Measurements from ENCODE around the gene GANC.
"Not testable (repeated sequence)": the region's sequence is repeated elsewhere in the genome, so short reads cannot be mapped to it uniquely, and the experiment has no call there.

The GANC gene

DNA sequence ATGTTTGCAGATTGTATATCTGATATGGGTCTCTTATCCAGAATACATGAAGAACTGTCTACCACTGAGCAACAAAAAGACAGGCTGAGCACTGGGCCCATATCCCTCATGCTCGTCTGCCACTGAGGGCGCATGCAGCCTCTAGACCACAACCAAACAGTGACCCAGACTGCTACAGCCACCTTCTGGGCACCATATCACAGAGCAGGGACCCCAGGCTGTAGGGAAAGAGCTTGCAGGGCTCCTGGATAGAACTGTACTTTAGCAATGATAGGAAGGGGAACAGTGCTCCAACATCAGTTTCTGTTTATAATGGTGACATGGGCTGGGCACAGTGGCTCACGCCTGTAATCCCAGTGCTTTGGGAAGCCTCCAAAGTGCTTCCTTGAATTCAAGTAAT is 40.5 kb downstream of the GANC start:
- Histone ChIP-seq H3K4me1 (ENCODE audit: insufficient read depth, low read length) (no peaks in the 10 kb centered on the region), H3K36me3 (ENCODE audit: insufficient read depth, low read length) (no peaks in the 10 kb centered on the region), H3K9me3 (ENCODE audit: control insufficient read depth, insufficient read depth, low read length) (no peaks in the 10 kb centered on the region), H3K9ac (ENCODE audit: low read depth, low read length) (no peak overlapping the region)

DNA sequence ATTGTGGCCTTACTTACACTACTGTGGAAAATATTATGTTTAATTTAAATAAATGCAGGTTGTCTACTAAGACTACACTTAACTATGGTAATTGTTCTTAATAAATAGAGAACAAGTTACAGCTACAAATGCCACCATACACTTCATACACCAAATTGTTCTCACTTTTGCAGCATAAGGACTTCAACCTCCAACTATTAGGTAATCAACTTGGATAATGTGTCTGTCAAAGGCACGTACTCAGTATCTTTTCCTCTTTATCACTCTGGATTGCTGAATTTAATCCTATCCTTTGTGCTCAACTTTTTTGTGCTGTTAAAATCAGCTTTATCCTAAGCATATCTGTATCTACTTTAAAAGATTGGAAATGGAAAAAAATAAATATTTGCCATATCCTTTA is 41.8 kb downstream of the GANC start:
- no peaks in the 10 kb centered on the region for H3K4me1 ChIP-seq (ENCODE audit: insufficient read depth, low read length)
- no peak overlapping the region for H3K9ac ChIP-seq (ENCODE audit: low read depth, low read length)
- H3K36me3 ChIP-seq (ENCODE audit: insufficient read depth, low read length) = no peaks in the 10 kb centered on the region

DNA sequence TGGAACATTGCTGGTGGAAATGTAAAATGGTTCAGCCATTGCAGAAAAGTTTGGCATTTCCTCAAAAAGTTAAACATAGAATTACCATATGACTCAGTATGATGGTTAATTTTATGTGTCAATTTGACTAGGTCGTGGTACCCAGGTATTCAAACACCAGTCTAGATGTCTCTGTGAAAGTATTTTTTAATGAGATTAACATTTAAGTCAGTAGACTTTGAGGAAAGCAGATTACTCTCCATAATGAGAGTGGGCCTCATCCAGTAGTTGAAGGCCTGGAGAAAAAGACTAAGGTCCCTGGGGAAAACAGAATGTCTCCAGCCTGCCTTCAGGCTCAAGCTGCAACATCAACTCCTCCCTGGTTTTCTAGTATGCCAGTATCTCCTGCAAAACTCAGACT is 42.5 kb downstream of the GANC start:
- H3K36me3 ChIP-seq (ENCODE audit: insufficient read depth, low read length) = no peaks in the 10 kb centered on the region
- no peaks in the 10 kb centered on the region for H3K4me1 ChIP-seq (ENCODE audit: insufficient read depth, low read length)
- no peak overlapping the region for H3K9ac ChIP-seq (ENCODE audit: low read depth, low read length)
- no peaks in the 10 kb centered on the region for H3K9me3 ChIP-seq (ENCODE audit: control insufficient read depth, insufficient read depth, low read length)

More for the DNA sequence above, 41.8 kb downstream of the GANC start:
- H3K9me3 ChIP-seq (ENCODE audit: control insufficient read depth, insufficient read depth, low read length) = no peaks in the 10 kb centered on the region

DNA sequence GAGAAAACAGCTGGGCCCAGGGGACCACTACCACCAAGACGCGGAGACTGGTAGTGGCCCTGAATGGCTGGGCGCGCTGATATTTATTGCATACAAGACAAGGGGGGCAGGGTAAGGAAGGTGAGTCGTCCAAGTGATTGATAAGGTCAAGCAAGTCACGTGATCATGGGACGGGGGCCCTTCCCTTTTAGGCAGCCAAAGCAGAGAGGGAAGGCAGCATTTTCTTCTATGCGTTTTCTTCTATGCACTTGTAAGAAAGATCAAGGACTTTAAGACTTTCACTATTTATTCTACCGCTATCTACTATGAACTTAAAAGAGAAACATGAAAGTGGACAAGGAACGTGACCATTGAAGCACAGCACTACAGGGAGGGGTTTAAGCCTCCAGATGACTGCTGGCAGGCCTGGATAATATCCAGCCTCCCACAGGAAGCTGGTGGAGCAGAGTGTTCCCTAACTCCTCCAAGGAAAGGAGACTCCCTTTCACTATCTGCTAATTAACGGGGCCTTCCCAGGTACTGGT is 43.3 kb downstream of the GANC start:
- not testable (repeated sequence) for H3K9ac ChIP-seq (ENCODE audit: low read depth, low read length); H3K36me3 ChIP-seq (ENCODE audit: insufficient read depth, low read length); H3K4me1 ChIP-seq (ENCODE audit: insufficient read depth, low read length); H3K9me3 ChIP-seq (ENCODE audit: control insufficient read depth, insufficient read depth, low read length)

DNA sequence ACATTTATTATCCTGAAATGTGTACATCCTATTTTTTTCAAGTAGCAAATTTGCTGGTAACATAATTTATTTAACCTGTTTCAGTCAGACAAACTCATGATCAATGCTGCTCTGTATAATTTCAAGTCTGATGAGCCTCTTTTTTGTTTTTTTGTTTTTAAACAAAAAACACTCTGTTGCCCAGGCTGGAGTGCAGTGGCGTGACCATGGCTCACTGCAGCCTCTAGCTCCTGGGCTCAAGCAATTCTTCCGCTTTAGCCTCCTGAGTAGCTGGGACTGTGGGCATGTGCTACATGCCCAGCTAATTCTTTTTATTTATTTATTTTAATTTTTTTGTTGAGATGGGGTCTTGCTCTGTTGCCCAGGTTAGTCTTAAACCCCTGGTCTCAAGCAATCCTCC is 46.2 kb downstream of the GANC start:
- Histone ChIP-seq H3K9me3 (ENCODE audit: control insufficient read depth, insufficient read depth, low read length) (no peaks in the 10 kb centered on the region), H3K9ac (ENCODE audit: low read depth, low read length) (no peak overlapping the region), H3K4me1 (ENCODE audit: insufficient read depth, low read length) (no peaks in the 10 kb centered on the region), H3K36me3 (ENCODE audit: insufficient read depth, low read length) (no peaks in the 10 kb centered on the region)

DNA sequence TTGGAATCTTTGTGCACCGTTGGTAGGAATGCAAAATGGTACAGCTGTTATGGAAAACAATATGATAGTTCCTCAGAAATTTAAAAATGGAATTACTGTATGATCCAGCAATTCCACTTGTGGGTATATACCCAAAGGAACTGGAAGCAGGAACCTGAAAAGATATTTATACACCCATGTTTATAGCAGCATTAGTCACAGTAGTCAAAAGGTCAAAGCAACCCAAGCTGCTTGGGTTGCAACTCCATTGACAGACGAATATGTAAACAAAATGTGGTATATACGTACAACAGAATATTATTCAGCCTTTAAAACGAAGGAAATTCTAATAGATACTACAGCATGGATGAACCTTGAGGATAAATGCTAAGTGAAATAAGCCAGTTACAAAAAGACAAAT is 51.3 kb downstream of the GANC start:
- no peaks in the 10 kb centered on the region for H3K4me1 ChIP-seq (ENCODE audit: insufficient read depth, low read length)
- H3K9me3 ChIP-seq (ENCODE audit: control insufficient read depth, insufficient read depth, low read length) = no peaks in the 10 kb centered on the region; the same call in 1 of the 2 replicates
- H3K9ac ChIP-seq (ENCODE audit: low read depth, low read length) = no peak overlapping the region
- H3K36me3 ChIP-seq (ENCODE audit: insufficient read depth, low read length) = no peaks in the 10 kb centered on the region

DNA sequence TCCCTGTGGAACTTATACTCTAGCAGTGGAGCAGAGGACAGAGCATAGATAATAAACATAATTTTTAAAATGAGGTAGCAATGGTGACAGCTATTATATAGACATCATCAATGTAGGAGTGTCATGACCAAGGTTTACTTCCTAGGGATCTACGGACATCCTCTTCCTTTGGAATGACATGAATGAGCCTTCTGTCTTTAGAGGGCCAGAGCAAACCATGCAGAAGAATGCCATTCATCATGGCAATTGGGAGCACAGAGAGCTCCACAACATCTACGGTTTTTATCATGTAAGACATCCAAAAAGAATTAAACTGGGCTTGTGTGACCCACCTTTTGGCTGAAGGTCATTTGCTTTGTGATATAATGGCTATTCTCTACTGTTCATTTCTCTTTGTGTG is 56.2 kb downstream of the GANC start:
- Histone ChIP-seq H3K4me1 (ENCODE audit: insufficient read depth, low read length) (no peaks in the 10 kb centered on the region), H3K36me3 (ENCODE audit: insufficient read depth, low read length) (no peaks in the 10 kb centered on the region), H3K9me3 (ENCODE audit: control insufficient read depth, insufficient read depth, low read length) (no peaks in the 10 kb centered on the region; the same call in 1 of the 2 replicates), H3K9ac (ENCODE audit: low read depth, low read length) (no peak overlapping the region)

DNA sequence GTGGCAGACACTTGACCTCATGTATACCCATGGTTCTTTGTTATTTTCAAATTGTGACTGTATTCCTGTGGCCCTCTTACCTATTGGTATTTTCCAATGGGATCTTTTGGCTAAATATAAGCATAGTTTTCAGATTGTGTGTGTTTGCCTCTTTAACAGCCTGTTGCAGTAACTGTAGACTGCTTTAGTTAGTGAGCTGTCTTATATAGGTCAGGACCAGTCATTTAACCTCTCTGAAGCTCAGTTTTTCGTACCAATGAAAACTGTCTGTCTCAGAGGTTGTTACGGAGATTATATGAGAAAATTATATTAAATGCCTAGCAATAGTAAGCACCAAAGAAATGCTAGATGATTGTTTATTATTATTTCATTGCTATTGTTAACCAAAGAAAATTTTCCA is 57.0 kb downstream of the GANC start:
- no peaks in the 10 kb centered on the region for H3K4me1 ChIP-seq (ENCODE audit: insufficient read depth, low read length)
- no peaks in the 10 kb centered on the region; the same call in 1 of the 2 replicates for H3K9me3 ChIP-seq (ENCODE audit: control insufficient read depth, insufficient read depth, low read length)
- no peaks in the 10 kb centered on the region for H3K36me3 ChIP-seq (ENCODE audit: insufficient read depth, low read length)
- H3K9ac ChIP-seq (ENCODE audit: low read depth, low read length) = no peak overlapping the region

DNA sequence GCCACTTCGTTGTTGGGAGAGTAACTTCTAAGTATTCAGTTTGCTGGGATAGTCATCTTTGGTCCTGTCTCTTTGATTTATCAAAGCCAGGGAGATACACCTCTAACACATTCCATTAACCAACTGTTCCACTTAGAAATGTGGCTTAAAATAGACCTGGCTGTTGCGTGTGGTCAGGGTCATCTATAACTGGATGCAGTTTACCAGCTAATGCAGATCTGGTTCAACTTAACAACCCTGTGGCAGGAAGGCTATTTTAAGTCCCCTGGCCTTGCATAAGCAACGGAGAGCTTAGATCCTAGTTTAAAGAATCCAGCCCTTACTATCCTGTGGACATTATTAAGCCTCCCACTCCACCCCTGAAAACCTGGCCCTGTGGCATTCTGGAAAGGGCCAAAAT is 58.2 kb downstream of the GANC start:
- Histone ChIP-seq H3K9me3 (ENCODE audit: control insufficient read depth, insufficient read depth, low read length) (peaks cover 2% of the 10 kb centered on the region; the same call in 1 of the 2 replicates), H3K36me3 (ENCODE audit: insufficient read depth, low read length) (no peaks in the 10 kb centered on the region), H3K4me1 (ENCODE audit: insufficient read depth, low read length) (no peaks in the 10 kb centered on the region), H3K9ac (ENCODE audit: low read depth, low read length) (no peak overlapping the region)

DNA sequence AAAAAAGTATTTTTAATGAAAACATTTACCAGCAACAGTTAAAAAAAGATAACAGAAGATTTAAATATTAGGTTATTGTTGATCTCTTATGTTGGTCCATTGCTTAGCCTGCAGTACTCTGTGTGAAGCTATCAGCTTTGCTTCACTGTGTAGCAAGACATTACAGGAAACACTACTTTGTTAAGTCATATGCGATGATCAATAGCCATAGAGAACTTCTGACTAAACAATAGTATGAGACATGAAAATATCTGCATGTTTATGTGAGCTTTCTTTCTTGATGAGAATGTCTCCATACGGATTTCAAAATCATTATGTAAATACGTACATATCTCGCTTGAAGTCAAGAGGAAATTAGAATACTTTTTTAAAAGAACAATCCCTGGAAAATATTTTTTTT is 59.3 kb downstream of the GANC start:
- Histone ChIP-seq H3K36me3 (ENCODE audit: insufficient read depth, low read length) (no peaks in the 10 kb centered on the region), H3K9me3 (ENCODE audit: control insufficient read depth, insufficient read depth, low read length) (peaks cover 2% of the 10 kb centered on the region; the same call in 1 of the 2 replicates), H3K4me1 (ENCODE audit: insufficient read depth, low read length) (no peaks in the 10 kb centered on the region), H3K9ac (ENCODE audit: low read depth, low read length) (no peak overlapping the region)

DNA sequence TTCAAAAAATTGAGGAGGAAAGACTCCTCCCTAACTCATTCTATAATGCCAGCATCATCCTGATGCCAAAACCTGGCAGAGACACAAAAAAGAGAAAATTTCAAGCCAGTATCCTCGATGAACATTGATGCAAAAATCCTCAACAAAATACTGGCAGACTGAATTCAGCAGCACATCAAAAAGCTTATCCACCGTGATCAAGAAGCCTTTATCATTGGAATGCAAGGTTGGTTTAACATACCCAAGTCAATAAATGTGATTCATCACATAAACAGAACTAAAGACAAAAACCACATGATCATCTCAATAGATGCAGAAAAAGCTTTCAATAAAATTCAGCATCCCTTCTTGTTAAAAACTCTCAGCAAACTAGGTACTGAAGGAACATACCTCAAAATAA is 62.1 kb downstream of the GANC start:
- Histone ChIP-seq H3K4me1 (ENCODE audit: insufficient read depth, low read length) (no peaks in the 10 kb centered on the region), H3K9ac (ENCODE audit: low read depth, low read length) (no peak overlapping the region), H3K9me3 (ENCODE audit: control insufficient read depth, insufficient read depth, low read length) (peaks cover 2% of the 10 kb centered on the region; the same call in 1 of the 2 replicates), H3K36me3 (ENCODE audit: insufficient read depth, low read length) (no peaks in the 10 kb centered on the region)

DNA sequence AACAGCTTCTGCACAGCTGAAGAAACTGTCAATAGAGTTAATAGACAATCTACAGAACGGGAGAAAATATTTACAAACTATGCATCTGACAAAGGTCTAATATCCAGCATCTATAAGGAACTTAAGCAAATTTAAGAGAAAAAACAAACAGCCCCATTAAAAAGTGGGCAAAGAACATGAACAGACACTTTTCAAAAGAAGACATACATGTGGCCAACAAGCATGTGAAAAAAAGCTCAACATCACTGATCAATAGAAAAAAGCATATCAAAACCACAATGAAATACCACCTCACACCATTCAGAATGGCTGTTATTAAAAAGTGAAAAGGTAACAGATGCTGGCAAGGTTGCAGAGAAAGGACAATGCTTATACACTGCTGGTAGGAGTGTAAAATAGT is 63.6 kb downstream of the GANC start:
- not testable (repeated sequence) for H3K9ac ChIP-seq (ENCODE audit: low read depth, low read length); H3K9me3 ChIP-seq (ENCODE audit: control insufficient read depth, insufficient read depth, low read length); H3K4me1 ChIP-seq (ENCODE audit: insufficient read depth, low read length); H3K36me3 ChIP-seq (ENCODE audit: insufficient read depth, low read length)

DNA sequence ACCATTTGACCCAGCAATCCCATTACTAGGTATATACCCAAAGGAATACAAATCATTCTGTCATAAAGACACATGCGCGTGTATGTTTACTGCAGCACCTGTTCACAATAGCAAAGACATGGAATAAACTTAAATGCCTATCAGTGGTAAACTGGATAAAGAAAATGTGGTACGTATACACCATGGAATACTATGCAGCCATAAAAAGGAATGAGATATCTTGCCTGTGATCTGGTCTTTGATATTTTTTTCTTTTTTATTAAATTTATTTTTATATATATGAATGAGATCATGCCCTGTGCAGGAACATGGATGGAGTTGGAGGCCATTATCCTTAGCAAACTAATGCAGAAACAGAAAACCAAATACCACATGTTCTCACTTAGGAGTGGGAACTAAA is 64.1 kb downstream of the GANC start:
- H3K36me3 ChIP-seq (ENCODE audit: insufficient read depth, low read length); H3K4me1 ChIP-seq (ENCODE audit: insufficient read depth, low read length); H3K9me3 ChIP-seq (ENCODE audit: control insufficient read depth, insufficient read depth, low read length); H3K9ac ChIP-seq (ENCODE audit: low read depth, low read length): not testable (repeated sequence)

DNA sequence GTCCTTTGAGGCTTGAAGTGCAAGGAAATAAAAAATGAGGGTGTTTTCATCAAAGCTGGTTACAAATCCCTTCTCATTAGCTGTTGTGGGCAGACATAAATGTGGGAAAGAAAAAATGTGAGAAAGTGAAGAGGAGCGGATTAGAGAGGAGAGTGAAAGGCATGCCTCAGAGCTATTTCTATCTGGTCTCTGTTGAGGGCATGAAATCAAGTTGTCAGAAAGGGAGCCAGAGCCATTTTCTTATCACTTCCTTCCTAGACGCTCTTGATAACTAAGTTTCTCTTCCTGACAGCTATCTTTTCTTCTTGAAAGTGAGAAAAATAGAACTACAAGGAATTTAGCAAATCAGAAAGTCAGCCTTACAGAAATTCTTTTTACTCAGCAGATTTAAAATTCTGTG is 65.5 kb downstream of the GANC start:
- Histone ChIP-seq H3K4me1 (ENCODE audit: insufficient read depth, low read length) (no peaks in the 10 kb centered on the region), H3K36me3 (ENCODE audit: insufficient read depth, low read length) (no peaks in the 10 kb centered on the region), H3K9me3 (ENCODE audit: control insufficient read depth, insufficient read depth, low read length) (peaks cover 2% of the 10 kb centered on the region; the same call in 1 of the 2 replicates), H3K9ac (ENCODE audit: low read depth, low read length) (no peak overlapping the region)

DNA sequence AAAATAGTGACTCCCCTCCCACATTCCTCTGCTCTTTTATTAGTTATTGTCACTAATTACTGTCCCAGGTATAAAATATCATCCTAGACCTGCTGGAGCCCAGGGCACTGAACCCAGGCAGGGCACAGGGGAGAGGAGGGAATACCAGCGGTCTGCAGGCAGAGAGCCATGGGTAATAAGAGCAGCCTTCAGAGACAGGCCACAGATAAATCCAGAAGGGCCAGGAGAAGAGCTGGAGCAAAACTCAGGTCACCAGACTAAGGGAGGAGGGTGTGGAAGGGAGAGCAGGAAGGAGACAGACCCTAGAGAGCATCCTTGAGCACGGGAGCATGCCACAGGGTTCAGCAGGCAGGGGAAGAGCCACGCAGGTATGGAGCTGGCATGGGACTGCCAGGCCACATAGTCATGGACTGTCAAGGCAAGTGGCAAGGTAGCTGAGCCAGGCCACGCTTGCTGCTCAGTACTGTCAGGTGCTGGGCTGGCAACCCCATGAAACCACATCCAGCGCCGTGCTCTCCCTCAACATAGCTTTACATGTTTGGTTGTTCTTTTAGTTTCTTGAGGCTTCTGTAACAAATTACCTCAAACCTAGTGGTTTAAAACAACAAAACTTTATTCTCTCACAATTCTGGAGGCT is 70.7 kb downstream of the GANC start:
- no peaks in the 10 kb centered on the region for H3K36me3 ChIP-seq (ENCODE audit: insufficient read depth, low read length)
- no peaks in the 10 kb centered on the region for H3K9me3 ChIP-seq (ENCODE audit: control insufficient read depth, insufficient read depth, low read length)
- H3K4me1 ChIP-seq (ENCODE audit: insufficient read depth, low read length) = no peaks in the 10 kb centered on the region
- no peak overlapping the region for H3K9ac ChIP-seq (ENCODE audit: low read depth, low read length)
